NCI-H748 (cell line): ENCODE measurements around the gene PPRC1.
A peak's percentile ranks its signal among the peaks of the same experiment; 100 is the strongest.

Source experiments
- DNase-seq: peaks from one replicate; lab custom pipeline; 2025; ENCODE audit not compliant: unreplicated experiment; lab: John Stamatoyannopoulos, UW

PPRC1 gene

GRCh38 chr10:102132563-102133372 is at the start of gene PPRC1:
Gene PPRC1 (plus strand): TSS chr10:102133040. CDS start chr10:102133069, 29 bp downstream.
- DNase-seq, result peak; percentile 96

- DNase-seq, result no peak
These were observed 49.3 kb upstream of the PPRC1 start for GRCh38 chr10:102083541-102083940.

DNA sequence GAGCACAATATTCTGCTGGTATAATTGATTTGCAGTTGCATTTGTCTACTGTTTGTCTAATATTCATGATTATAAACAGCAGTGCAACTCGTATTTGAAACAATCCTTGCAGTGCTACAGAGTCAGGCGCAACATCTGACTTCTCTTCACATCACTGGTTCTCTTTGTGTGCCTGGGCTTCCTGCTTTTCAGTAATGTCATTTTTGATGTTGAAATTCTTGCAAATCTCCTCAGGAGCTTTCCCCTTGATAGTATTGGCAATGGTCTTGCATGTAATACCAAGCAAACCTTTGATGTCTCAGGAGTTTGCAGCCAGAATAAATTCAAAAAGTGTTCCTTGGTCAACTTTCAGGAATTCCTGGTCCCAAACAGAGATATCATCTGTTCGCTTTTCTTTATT is 47.5 kb upstream of the PPRC1 start:
- DNase-seq, result no peak

DNA sequence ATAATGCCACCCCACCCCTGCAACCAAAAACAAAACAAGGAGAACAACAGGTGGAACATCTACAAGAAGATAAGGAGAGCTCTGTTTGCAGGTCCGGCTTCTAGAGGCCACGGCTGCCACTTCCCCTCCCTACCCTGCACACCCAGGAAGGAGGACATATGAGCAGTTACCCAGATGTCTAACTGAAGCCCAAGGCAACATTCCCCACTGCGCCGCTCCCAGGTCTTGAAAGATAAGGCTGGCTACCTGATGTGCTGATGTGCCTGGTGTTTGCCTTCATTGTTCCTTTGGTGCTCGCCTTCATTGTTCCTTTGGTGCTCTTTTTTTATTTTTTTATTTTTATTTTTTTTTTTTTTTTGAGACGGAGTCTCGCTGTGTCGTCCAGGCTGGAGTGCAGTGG is 46.6 kb upstream of the PPRC1 start:
- DNase-seq, result no peak

DNA sequence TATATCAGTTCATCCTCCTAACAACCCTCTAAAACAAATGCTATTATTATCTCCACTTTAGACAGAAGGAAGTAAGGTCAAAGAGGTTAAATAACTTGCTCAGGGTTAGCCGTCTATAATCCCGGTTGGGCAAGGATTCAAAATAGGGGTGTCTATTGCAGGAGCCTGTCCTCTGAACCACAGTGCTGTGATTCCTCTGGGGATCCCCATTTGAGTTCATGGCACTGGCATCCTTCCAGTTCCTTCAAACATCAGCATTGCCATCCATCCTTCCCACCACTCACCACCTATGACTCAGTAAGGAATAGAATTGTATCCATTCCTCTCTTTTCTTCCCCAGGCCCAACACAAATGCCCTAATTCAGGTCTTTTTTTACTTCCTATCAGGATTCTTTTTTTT is 42.1 kb upstream of the PPRC1 start:
- no peak for DNase-seq

DNA sequence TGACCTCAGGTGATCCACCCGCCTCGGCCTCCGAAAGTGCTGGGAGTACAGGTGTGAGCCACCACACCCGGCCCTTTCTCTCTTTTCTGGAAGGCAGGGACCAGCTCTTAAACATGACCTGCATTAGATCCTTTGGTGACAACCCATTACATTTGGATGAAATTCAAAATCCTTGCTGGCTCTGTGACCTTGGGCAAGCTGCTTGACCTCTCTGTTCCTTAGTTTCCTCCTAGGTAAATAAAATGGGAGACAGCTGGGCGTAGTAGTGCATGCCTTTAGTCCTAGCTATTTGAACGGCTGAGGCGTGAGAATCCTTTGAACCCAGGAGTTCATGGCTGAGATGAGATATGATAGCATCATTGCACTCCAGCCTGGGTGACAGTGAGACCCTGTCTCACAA is 36.4 kb upstream of the PPRC1 start:
- no peak for DNase-seq

DNA sequence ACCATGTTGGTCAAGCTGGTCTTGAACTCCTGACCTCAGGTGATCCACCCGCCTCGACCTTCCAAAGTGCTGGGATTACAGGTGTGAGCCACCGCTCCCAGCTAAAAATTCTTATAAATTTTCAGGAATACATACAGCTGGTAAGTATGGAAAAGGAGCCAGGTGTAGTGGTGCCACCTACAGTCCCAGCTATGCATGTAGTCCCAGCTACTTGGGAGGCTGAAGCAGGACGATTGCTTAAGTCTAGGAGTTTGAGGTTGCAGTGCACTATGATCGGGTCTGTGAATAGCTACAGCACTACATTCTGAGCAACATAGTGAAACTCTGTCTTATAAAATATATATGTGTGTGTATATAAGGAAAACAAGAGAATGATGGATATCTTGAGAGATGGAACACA is 31.7 kb upstream of the PPRC1 start:
- no peak for DNase-seq

DNA sequence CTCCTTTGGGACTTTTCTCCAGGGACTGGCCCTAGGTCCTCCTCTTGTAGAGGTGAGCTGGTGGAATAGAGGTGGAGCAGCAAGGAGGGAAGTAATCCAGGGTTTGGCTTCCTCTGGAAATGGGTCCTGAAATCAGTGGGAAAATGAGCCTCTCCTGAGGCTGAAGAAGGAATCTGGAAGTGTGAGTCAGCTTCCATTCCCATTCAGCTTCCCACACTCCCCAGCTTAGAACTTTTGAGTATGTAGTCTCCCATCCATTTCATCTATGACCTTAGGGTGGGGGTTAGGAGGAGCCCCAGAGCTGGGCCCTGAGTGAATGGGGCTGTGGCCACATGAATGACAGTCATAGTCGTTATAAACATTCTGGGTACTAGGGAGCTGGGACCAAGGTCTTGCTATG is 30.4 kb upstream of the PPRC1 start:
- no peak for DNase-seq

GRCh38 chr10:102106998-102107397 is 25.8 kb upstream of the PPRC1 start:
- no peak for DNase-seq

GRCh38 chr10:102109166-102110116 is 23.4 kb upstream of the PPRC1 start:
- no peak for DNase-seq

DNA sequence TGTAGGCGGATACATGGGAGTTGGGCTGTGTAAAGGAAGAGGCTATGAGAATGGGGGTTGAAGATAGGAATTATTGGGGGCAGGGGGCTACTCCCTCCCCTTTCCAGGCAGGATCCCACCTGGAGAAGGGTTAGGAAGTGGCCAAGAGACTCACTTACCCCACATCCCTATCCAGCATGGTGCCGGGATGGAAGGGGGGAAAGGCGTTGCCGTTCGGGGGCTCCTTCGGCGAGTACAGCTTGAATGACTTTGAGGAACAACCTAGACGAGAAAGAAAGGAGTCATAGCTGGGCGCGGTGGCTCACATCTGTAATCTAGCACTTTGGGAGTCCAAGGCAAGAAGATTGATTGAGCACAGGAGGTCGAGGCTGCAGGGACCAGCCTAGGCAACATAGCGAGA is 21.6 kb upstream of the PPRC1 start:
- DNase-seq, result no peak

- DNase-seq, result no peak
These were observed 20.5 kb upstream of the PPRC1 start for GRCh38 chr10:102112210-102112817.

GRCh38 chr10:102113261-102113955 is 19.4 kb upstream of the PPRC1 start:
- no peak for DNase-seq

- peak; percentile 34 for DNase-seq
These were observed 18.6 kb upstream of the PPRC1 start for GRCh38 chr10:102113956-102114857.

- peak; percentile 84 for DNase-seq
These were observed 17.8 kb upstream of the PPRC1 start for GRCh38 chr10:102114861-102115618.

- no peak for DNase-seq
These were observed 17.1 kb upstream of the PPRC1 start for GRCh38 chr10:102115775-102116174.

DNA sequence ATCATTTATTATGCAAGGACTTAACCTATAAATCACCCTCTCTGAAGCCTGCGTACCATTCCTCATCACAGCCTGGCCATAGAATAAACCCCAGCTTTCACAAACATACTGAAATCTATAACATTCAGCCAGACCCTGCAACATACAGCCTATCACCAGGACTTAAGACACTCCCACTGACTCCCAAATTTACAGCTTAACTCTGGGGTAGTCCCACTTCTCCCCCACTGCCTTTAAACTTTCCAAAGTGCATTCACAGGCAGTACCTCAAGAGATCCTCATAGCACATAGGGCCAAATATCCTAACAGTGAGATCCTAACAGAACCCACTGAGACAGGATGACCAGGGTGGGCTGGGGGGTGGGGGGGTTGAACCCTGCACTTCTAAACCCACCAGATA is 16.2 kb upstream of the PPRC1 start:
- no peak for DNase-seq

DNA sequence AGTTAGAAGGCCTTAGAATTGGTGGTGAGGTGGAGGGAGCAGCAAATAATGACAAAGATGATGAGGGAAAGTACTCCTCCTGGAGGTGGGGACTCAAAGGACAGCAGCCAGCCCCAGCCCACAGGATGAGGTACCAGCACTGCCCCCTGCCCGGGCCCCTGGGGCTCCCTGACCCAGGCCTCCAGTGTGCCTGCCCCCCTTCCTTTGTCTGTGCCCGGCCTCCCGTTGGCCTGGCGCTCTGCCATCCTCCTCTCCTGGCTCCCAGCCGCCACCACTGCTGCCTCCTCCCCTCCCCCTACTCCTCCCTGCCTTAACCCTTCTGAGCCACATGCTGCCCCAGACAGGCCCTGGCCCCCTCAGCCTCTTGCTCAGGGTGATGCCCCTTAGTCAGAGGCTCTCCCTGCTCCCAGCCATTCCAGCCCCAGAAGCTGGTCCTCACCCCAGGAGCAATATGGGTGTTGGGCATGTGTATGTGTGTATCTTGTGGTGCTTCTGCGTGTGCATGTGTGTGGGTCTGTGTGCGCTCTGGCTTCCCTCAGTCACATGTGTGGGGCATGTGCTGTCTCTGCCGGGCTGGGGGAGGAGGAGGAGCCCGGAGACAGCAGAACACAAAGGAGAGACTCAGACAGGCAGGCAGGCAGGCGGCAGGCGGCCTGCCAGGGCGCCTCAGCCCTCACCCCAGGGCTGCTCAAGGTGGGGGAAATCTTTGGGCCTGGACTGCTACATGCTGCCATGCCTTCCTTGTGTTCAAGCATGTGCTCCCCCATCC is 15.3 kb upstream of the PPRC1 start:
- peak; percentile 43 for DNase-seq
